Endodermal cell (in vitro differentiated cells): ENCODE results near the gene ITK. TPM values are rescaled to one million over a fixed set of nuclear protein-coding genes. Genes with fewer than 3 reads are reported as not detected.

Source experiments
- DNase-seq: peaks from one replicate; pipeline ENCODE4 v3.0.0-alpha.2; 2017
- H3K27ac ChIP-seq: 2 replicates; pipeline ENCODE4 v1.5.1; 2013; ENCODE audit warnings: mild to moderate bottlenecking, low read depth, low read length, moderate library complexity
- H3K27me3 ChIP-seq: 2 replicates; pipeline ENCODE4 v1.6.1; 2013; ENCODE audit warnings: mild to moderate bottlenecking, low read length, moderate library complexity; ENCODE audit not compliant: insufficient read depth, control insufficient read depth, poor library complexity, severe bottlenecking
- H3K36me3 ChIP-seq: 2 replicates; pipeline ENCODE4 v1.7.0; 2013; ENCODE audit warnings: mild to moderate bottlenecking, low read length, moderate library complexity; ENCODE audit not compliant: control insufficient read depth, insufficient read depth
- H3K4me1 ChIP-seq: one replicate; pipeline ENCODE4 v1.7.0; 2013; ENCODE audit warnings: low read length; ENCODE audit not compliant: control insufficient read depth, insufficient read depth
- H3K4me3 ChIP-seq: 2 replicates; pipeline ENCODE4 v1.5.1; 2013; ENCODE audit warnings: mild to moderate bottlenecking, low read length, moderate library complexity
- H3K9ac ChIP-seq: 2 replicates; pipeline ENCODE4 v1.6.1; 2013; ENCODE audit warnings: mild to moderate bottlenecking, low read length, moderate library complexity; ENCODE audit not compliant: poor library complexity, severe bottlenecking; ENCODE audit errors: extremely low read depth
- H3K9me3 ChIP-seq: 2 replicates; pipeline ENCODE4 v1.6.1; 2013; ENCODE audit warnings: mild to moderate bottlenecking, low read length, moderate library complexity; ENCODE audit not compliant: control insufficient read depth
- H3K27ac Mint-ChIP-seq: 2 replicates; pipeline ENCODE4 v1.8.0; 2020; ENCODE audit warnings: mixed read lengths
- H3K27me3 Mint-ChIP-seq: 2 replicates; pipeline ENCODE4 v1.8.0; 2021; ENCODE audit warnings: mild to moderate bottlenecking, mixed read lengths; ENCODE audit not compliant: insufficient read depth
- H3K36me3 Mint-ChIP-seq: 2 replicates; pipeline ENCODE4 v1.8.0; 2020; ENCODE audit warnings: low read depth, mixed read lengths
- H3K4me1 Mint-ChIP-seq: 2 replicates; pipeline ENCODE4 v1.8.0; 2020; ENCODE audit warnings: mixed read lengths
- H3K4me3 Mint-ChIP-seq: 2 replicates; pipeline ENCODE4 v1.8.0; 2020; ENCODE audit warnings: mild to moderate bottlenecking, moderate library complexity, mixed read lengths
- H3K9me3 Mint-ChIP-seq: 2 replicates; pipeline ENCODE4 v1.8.0; 2020; ENCODE audit warnings: mild to moderate bottlenecking, mixed read lengths
- CTCF ChIP-seq: fragments of 200-600 bp; sonication (generic); conservative IDR thresholded peaks from 2 replicates; pipeline ENCODE4 v1.5.0; 2021; ENCODE audit warnings: antibody characterized with exemption, mild to moderate bottlenecking
- WGBS, 2 experiments: methylation state at CpG; one replicate each; pipeline versions ENCODE4 v1.1.5 to v1.1.7; 2013; ENCODE audit warnings: missing lambda C conversion rate in 2 of 2, mixed read lengths in 1 of 2; ENCODE audit not compliant: insufficient coverage in 1 of 2, insufficient read length in 1 of 2; 5-methylcytosine and 5-hydroxymethylcytosine counted together
- total RNA-seq, 2 donors: library from RNA; stranded (reverse); fragmentation: NEBNext Ultra II Directional in 1 of 2; extraction: Animal tissue kit (Norgen Biotek cat#: 25700) in 1 of 2; gene quantifications; 2 replicates in 1 of 2; 3 replicates in 1 of 2; pipeline ENCODE4 v1.2.1, GENCODE V29; 2021

Gene ITK
- total RNA-seq, 2 donors from 2014 or later, result 0.31 to 0.38 TPM

- H3K36me3 Mint-ChIP-seq, result no peaks in the 10 kb centered on the region
- no peak overlapping the region for H3K9ac ChIP-seq
- H3K9me3 ChIP-seq, result no peaks in the 10 kb centered on the region
- no peaks in the 10 kb centered on the region for H3K4me1 ChIP-seq
- no peak overlapping the region for H3K4me3 ChIP-seq
- DNase-seq, result peak; percentile 89
- peak; percentile 92 for TF ChIP-seq CTCF
- peaks cover 9% of the 10 kb centered on the region for H3K4me1 Mint-ChIP-seq
- no peak overlapping the region for H3K27ac ChIP-seq
- peaks cover 2% of the 10 kb centered on the region for H3K27me3 Mint-ChIP-seq
- H3K36me3 ChIP-seq, result no peaks in the 10 kb centered on the region
- WGBS, 2 experiments, result 90 to 92% methylated on average over 10 to 14 of the region's 14 CpGs
- no peaks in the 10 kb centered on the region for H3K9me3 Mint-ChIP-seq
- H3K4me3 Mint-ChIP-seq, result no peak overlapping the region
- no peak overlapping the region for H3K27ac Mint-ChIP-seq
- H3K27me3 ChIP-seq, result no peaks in the 10 kb centered on the region
Observed at GRCh38 chr5:157148734-157149615, 31.7 kb upstream of the ITK start.

- Histone ChIP-seq H3K36me3 (no peaks in the 10 kb centered on the region), H3K27ac (no peak overlapping the region), H3K4me1 (no peaks in the 10 kb centered on the region), H3K9ac (no peak overlapping the region), H3K27me3 (no peaks in the 10 kb centered on the region), H3K4me3 (no peak overlapping the region), H3K9me3 (no peaks in the 10 kb centered on the region)
- no peak for TF ChIP-seq CTCF
- Mint-ChIP-seq H3K4me3 (no peak overlapping the region), H3K4me1 (peaks cover 7% of the 10 kb centered on the region), H3K27me3 (no peaks in the 10 kb centered on the region), H3K9me3 (no peaks in the 10 kb centered on the region), H3K36me3 (no peaks in the 10 kb centered on the region), H3K27ac (no peak overlapping the region)
- WGBS, 2 experiments, result 75 to 92% methylated on average over 1 to 3 of the region's 3 CpGs
- DNase-seq, result no peak
Observed at GRCh38 chr5:157150995-157151394, 29.6 kb upstream of the ITK start.

- no peak overlapping the region for H3K4me3 Mint-ChIP-seq
- no peak for DNase-seq
- H3K36me3 ChIP-seq, result no peaks in the 10 kb centered on the region
Observed at GRCh38 chr5:157155297-157155696, 25.3 kb upstream of the ITK start.

More at GRCh38 chr5:157155297-157155696, 25.3 kb upstream of the ITK start:
- H3K4me3 ChIP-seq, result no peak overlapping the region
- H3K9ac ChIP-seq, result no peak overlapping the region
- no peaks in the 10 kb centered on the region for H3K27me3 Mint-ChIP-seq
- no peaks in the 10 kb centered on the region for H3K27me3 ChIP-seq
- no peak overlapping the region for H3K27ac Mint-ChIP-seq
- peaks cover 2% of the 10 kb centered on the region for H3K4me1 Mint-ChIP-seq
- H3K4me1 ChIP-seq, result no peaks in the 10 kb centered on the region
- H3K9me3 Mint-ChIP-seq, result no peaks in the 10 kb centered on the region
- no peaks in the 10 kb centered on the region for H3K9me3 ChIP-seq
- no peak overlapping the region for H3K27ac ChIP-seq
- 92% methylated on average over 3 of the region's 3 CpGs; no CpG with 5 or more reads in 1 of the 2 experiments for WGBS, 2 experiments
- TF ChIP-seq CTCF, result no peak
- H3K36me3 Mint-ChIP-seq, result no peaks in the 10 kb centered on the region
